HG02798 (cell line): ENCODE data around the gene POLL.

Experiments
- ATAC-seq: cut with Tn5 transposase; IDR thresholded peaks from one replicate; pipeline ENCODE4 v1.9.1; 2021; ENCODE audit warnings: mild to moderate bottlenecking; ENCODE audit not compliant: unreplicated experiment, poor library complexity

The POLL gene

GRCh38 chr10:101562231-101562630 lies 25.8 kb downstream of the POLL start:
- no peak for ATAC-seq

DNA sequence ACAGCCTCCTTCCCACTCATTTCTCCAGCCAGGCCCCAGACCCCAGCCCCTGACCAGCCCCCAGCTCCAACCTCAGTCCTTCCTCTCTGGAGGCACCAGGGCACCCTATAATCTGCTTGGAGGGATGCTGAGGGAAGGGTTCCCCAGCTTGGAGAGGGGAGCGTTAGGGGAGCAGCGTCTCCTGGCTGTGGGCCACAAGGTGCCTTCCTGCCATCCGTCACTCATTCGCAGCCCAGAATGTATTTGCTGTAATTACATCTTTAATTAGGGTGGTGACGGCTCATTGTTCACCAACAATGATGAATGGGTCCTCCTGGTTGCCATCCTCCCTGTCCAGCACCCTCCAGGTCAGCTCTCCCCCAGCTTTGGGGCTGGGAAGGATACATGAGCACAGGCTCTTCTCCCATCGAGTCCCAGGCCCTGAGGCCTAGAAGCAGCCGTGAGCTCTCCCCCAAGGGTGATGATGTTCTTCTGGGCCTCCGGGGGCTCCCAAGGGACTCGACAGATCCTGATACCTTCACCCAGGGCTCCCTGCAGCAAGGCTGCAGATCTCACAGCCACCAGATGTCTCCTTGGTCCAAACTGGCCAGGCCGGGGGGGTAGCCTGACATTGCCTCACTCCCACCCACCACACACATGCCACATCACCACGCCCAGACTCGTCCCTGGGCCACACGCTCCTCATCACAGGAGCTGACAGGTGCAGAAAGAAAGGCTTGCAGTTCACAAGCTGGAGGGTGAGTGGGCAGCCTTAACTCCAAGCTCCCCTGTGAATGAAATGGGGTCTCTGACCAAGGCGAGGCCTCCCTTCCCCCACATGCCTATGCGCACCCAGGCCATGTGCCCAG lies 26.8 kb downstream of the POLL start:
- ATAC-seq, result no peak

GRCh38 chr10:101560298-101561067 lies 27.6 kb downstream of the POLL start:
- ATAC-seq, result no peak

GRCh38 chr10:101559596-101560297 lies 28.3 kb downstream of the POLL start:
- ATAC-seq, result no peak

- no peak for ATAC-seq
Measured at GRCh38 chr10:101558671-101559595, 29.1 kb downstream of the POLL start.

GRCh38 chr10:101558204-101558603 lies 29.9 kb downstream of the POLL start:
- ATAC-seq, result no peak

DNA sequence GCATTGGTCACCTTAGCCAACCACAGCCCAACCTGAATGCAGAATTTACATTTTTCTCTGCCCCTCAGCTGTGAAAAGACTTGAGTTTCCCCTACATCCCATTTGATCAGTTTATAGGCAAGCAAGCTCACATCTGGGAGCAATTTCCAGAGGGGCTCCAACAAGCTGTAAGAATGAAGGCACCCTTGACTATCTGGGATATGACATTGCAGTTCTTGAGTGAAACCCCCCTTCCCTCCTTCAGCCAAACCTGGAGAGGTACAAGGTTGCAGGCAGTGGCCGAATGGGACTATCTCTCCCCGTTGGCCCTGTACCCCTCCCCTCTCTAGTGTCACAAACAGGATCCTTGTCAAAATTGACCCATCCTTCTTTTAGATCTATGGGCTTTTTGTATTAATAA lies 30.5 kb downstream of the POLL start:
- no peak for ATAC-seq

DNA sequence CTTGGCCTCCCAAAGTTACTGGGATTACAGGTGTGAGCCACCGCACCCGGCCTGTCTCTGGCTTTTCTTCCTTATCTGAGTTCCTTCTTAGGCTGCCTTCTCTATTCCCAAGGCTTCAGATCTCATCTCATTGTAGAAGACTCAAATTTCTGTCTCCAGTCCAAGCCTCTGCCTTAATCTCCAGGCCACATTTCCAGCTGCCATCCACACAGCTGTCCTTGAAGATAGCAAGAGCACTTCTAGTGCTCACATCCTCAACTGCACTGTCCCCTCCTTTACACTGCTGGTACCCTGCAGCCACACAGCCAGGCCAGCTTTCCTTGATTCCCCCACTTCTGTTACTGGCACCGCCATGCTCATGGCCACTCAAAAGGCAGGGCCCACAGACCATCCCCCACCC lies 35.6 kb downstream of the POLL start:
- no peak for ATAC-seq

- no peak for ATAC-seq
Measured at GRCh38 chr10:101550965-101551364, 37.1 kb downstream of the POLL start.

DNA sequence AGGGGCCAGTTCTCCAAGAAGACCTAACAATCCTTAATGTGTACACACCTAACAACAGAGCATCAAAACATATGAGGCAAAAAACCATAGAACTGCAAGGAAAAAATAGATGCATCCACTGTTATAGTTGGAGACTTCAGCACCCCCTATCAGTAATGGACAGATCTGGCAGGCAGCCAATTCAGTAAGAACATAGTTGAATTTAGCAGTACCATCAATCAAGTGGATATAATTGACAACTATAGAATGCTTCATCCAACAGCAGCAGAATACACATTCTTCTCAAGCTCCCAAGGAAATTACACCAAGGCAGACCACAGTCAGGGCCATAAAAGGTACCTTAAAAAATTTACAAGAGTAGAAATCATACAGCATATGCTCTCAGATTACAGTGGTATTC lies 42.2 kb downstream of the POLL start:
- no peak for ATAC-seq

DNA sequence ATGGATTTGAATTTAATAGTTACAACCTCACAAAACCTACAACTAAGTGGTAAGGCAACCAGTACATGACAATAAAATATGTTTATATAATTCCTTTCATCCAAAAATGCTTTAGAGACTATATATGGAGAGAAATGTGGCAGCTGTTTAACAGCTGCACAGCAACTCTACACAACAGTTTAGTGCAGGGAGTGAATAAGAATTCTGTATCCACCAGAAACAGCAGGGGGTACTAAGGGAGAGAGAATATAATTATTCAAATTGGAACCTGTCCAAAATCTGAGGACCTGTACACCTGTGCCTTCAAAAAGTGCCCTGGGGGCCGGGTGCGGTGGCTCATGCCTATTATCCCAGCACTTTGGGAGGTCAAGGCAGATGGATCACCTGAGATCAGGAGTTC lies 49.6 kb downstream of the POLL start:
- no peak for ATAC-seq

GRCh38 chr10:101536800-101537199 lies 51.3 kb downstream of the POLL start:
- no peak for ATAC-seq

DNA sequence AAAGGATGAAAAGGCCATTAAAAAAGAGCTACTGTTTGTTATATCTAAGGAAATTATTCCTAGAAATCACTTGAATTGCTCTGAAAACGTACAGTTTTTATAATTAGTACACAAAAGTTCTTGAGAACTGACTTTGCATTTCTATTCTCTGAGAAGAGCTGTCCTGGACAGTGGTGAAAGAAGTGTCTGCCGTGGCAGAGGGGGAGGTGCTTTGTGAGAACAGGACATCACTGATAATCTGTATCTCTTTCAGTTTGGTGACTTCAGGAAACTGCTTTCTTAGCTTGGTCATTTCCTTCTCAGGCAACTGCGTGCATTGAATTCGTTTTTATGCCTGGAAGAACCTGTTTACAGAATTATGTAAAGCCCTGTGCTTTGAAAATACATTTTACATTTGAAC lies 52.1 kb downstream of the POLL start:
- no peak for ATAC-seq

DNA sequence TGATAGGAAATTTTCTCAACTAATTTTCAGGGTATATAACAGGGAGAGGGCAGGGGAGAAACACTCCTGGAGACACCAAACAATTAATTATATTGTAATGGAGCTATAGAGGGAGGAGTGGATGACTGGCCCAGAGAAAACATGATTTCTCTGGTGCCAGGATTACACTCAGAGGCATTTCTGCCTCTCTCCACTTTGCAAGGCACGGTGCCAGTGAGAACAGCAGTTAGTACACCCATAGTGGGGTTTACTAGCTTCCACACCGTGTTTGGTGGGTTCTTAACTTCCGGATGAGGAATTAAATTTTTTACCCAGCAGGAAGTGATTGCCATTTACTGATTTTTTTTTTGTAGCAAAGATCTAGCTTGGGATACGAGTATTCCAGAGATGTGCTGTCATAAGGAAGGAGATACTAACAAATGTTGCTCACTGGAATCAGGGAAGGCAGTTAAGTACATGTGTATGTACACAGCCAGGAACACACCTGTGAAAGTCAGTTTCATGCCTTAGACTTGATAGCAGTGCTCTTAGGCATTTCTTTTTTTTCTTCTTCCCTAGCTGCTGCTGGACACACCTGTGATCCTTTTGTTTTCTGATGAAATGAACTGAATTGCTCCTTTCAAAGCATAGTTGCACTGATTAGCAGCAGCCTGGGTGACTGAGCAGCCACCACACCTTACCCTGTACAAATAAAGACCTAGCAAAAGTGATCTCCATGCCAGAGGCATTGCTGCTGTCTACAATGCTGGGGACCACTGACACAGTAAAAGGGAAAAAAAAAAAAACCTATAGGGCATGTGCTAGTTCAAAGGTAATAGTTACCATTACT lies 58.1 kb downstream of the POLL start:
- ATAC-seq, result no peak

- no peak for ATAC-seq
Measured at GRCh38 chr10:101529207-101529606, 58.9 kb downstream of the POLL start.
